Skeletal muscle tissue (tissue), 4 donors: ENCODE measurements around the gene ANXA11. TPM values are rescaled to one million over a fixed set of nuclear protein-coding genes. Genes with fewer than 3 reads are reported as not detected.
A peak's percentile ranks its signal among the peaks of the same experiment; 100 is the strongest.
"Not testable (repeated sequence)": the region's sequence is repeated elsewhere in the genome, so short reads cannot be mapped to it uniquely, and the experiment has no call there.

Experiments
- H3K27ac ChIP-seq: one replicate; pipeline ENCODE4 v1.7.0; 2013; ENCODE audit warnings: mild to moderate bottlenecking, low read depth, low read length, inconsistent platforms
- H3K27me3 ChIP-seq, 3 donors: one replicate each; pipeline ENCODE4 v1.7.0; 2013; ENCODE audit warnings: low read length in 3 of 3; ENCODE audit not compliant: control insufficient read depth in 3 of 3, insufficient read depth in 3 of 3
- H3K36me3 ChIP-seq, 3 donors: one replicate each; pipeline ENCODE4 v1.7.0; 2013; ENCODE audit warnings: low read length in 3 of 3; ENCODE audit not compliant: control insufficient read depth in 3 of 3, insufficient read depth in 3 of 3
- H3K4me1 ChIP-seq, 3 donors: one replicate each; pipeline ENCODE4 v1.7.0; 2013; ENCODE audit warnings: low read length in 3 of 3, mild to moderate bottlenecking in 3 of 3; ENCODE audit not compliant: control insufficient read depth in 3 of 3, insufficient read depth in 3 of 3
- H3K4me3 ChIP-seq, 3 donors: one replicate each; pipeline ENCODE4 v1.7.0; 2013; ENCODE audit warnings: low read length in 3 of 3
- H3K9ac ChIP-seq, 3 donors: one replicate each; pipeline ENCODE4 v1.7.0; 2013; ENCODE audit warnings: low read length in 3 of 3, mild to moderate bottlenecking in 3 of 3, moderate library complexity in 2 of 3, low read depth in 1 of 3
- H3K9me3 ChIP-seq, 3 donors: one replicate each; pipeline ENCODE4 v1.7.0; 2013; ENCODE audit warnings: low read length in 3 of 3; ENCODE audit not compliant: control insufficient read depth in 3 of 3
- total RNA-seq: library from RNA; depleted of rRNA; stranded (reverse); fragments of >200 nt; gene quantifications from one replicate; pipeline ENCODE4 v1.2.3, GENCODE V29; 2014
- donor health status: Osteomylitis.

Gene ANXA11
- total RNA-seq, 1 donor from 2014 or later: 29.7 TPM

DNA sequence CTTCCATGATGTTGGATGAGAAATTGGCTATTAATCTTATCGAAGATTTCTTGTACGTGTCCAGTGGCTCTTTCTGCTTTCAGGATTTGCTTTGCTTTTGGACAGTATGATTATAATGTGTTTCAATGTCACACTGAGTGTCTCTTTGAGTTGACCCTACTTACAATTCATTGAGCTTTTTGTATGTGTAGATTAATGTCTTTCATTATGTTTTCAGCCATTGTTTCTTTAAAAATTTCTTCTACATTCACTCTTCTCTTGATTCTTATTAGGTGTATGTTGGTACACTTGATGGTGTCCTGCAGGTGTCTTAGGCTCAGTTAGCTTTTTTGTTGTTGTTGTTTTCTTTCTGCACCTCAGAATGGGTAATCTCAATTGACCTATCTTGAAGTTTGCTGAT, 56.2 kb downstream of the ANXA11 start:
- H3K4me1 ChIP-seq: peaks cover 8 to 14% (median 10%) of the 10 kb centered on the region in 3 donors
- H3K36me3 ChIP-seq: peaks cover 22 to 47% (median 23%) of the 10 kb centered on the region in 3 donors
- peaks cover 0 to 3% (median 0%) of the 10 kb centered on the region in 3 donors for H3K9me3 ChIP-seq
- no peaks in the 10 kb centered on the region for H3K27me3 ChIP-seq
- H3K9ac ChIP-seq: no peak overlapping the region
- H3K27ac ChIP-seq: no peak overlapping the region
- H3K4me3 ChIP-seq: no peak overlapping the region

DNA sequence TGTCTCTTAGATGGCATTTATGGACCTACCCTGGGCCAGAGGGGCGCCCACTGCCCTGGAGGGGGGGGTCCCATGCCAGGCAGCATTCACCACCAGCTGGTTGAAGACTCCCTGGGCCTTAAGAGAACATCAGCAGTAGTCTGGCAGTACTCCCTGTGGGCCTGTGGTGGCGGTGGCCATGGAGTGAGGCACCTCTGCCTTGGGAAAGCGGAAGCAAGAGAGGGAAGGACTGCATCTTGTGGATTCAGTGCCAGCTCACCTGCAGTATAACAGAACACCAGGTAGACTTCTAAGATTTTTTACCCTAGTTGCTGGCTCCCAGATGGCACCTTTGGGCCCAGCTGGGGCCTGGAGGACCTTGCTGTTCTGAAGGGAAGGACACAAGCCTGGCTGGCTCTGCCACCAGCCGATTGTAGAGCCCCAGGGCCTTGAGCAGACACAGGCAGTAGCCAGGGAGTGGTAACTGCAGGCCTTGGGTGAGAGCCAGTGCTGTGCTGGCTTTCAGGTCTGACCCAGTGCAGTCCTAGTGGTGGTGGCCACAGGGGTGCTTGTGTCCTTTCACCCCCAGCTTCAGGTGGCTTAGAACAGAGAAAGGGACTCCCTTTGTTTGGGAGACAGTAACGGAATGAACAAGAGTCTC, 57.1 kb downstream of the ANXA11 start:
- Histone ChIP-seq H3K9me3 (peaks cover 0 to 3% (median 0%) of the 10 kb centered on the region in 3 donors), H3K9ac (no peak overlapping the region), H3K27ac (no peak overlapping the region), H3K27me3 (no peaks in the 10 kb centered on the region), H3K4me3 (no peak overlapping the region), H3K4me1 (peaks cover 12 to 18% (median 13%) of the 10 kb centered on the region in 3 donors), H3K36me3 (peaks cover 15 to 41% (median 18%) of the 10 kb centered on the region in 3 donors)

DNA sequence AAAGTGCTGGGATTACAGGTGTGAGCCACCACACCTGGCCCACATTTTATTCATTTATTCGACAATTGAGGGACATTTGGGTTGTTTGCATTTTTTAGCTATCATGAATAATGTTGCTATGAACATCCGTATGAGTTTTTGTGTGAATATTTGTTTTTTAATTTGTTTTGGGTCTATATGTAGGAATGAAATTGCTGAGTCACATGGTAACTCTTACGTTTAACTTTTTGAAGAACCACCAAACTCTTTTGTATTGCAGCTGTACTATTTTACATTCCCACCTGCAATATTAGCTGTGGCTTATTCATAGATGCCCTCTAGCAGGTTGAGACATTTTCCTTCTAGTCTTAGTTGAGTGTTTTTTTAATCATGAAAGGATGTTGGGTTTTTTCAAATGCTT, 58.4 kb downstream of the ANXA11 start:
- H3K4me1 ChIP-seq: peaks cover 12 to 18% (median 15%) of the 10 kb centered on the region in 3 donors
- peaks cover 0 to 3% (median 0%) of the 10 kb centered on the region in 3 donors for H3K27me3 ChIP-seq
- H3K27ac ChIP-seq: no peak overlapping the region
- no peak overlapping the region for H3K9ac ChIP-seq
- H3K4me3 ChIP-seq: no peak overlapping the region
- H3K9me3 ChIP-seq: peaks cover 0 to 3% (median 0%) of the 10 kb centered on the region in 3 donors
- H3K36me3 ChIP-seq: peaks cover 4 to 28% (median 7%) of the 10 kb centered on the region in 3 donors

DNA sequence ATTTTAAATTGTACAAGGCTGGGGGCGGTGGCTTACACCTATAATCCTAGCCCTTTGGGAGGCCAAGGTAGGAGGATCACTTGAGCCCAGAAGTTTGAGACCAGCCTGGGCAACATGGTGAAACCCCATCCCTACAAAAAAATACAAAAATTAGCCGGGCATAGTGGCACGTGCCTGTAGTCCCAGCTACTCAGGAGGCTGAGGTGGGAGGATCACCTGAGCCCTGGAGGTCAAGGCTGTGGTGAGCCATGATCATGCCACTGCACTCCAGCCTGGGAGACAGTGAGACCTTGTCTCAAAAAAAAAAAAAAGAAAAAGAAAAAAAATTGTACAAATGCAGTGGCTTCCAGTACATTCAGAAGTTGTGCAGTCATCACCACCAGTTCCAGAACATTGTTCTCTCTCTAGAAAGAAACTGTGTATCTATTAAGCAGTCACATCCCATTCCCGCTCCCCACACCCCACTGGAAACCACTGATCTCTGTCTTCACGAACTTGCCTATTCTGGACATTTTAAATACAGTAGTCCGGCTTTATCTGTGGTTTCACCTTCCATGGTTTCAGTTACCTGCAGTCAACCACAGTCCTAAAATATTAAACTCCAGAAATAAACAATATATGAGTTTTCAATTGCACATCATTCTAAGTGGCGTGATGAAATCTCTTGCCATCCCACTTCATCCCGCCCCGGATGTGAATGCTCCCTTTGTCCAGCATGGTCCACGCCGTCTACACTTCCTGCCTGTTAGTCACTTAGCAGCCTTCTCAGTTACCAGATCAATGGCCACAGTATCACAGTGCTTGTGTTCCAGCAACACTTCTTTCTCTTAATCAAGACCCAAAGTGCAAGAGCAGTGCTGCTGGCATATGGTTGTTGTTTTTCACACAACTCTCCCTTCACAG, 59.7 kb downstream of the ANXA11 start:
- H3K27ac ChIP-seq: peak overlapping the region; percentile 11
- not testable (repeated sequence) for H3K9me3 ChIP-seq, H3K27me3 ChIP-seq, H3K4me3 ChIP-seq, H3K9ac ChIP-seq
- H3K36me3 ChIP-seq: peaks cover 0 to 18% (median 0%) of the 10 kb centered on the region in 3 donors
- peaks cover 12 to 20% (median 18%) of the 10 kb centered on the region in 3 donors for H3K4me1 ChIP-seq

DNA sequence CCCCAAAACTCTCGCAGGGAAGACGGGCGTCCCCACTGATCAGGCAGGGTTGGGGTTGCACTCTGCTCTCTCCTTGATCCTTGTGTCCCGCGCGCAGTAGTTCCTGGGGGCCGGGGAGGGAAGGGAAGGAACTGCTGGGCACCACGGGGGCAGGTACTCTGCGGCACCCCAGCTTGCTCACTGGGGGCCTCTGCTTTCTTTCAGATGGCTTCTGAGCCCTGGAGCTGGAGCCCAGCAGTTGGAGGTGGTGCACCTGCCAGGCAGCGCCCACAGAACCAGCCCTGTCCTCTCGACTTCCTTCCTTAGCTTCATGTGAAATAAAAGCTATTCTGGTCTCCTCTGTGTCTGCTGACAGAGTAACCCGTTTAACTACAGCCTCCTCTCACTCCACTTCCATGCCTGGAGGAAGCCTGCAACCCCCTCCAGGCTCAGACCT, 60.6 kb downstream of the ANXA11 start:
- Histone ChIP-seq H3K27me3 (peaks cover 0 to 4% (median 0%) of the 10 kb centered on the region in 3 donors), H3K4me3 (no peak overlapping the region), H3K27ac (peak overlapping the region; percentile 11)

DNA sequence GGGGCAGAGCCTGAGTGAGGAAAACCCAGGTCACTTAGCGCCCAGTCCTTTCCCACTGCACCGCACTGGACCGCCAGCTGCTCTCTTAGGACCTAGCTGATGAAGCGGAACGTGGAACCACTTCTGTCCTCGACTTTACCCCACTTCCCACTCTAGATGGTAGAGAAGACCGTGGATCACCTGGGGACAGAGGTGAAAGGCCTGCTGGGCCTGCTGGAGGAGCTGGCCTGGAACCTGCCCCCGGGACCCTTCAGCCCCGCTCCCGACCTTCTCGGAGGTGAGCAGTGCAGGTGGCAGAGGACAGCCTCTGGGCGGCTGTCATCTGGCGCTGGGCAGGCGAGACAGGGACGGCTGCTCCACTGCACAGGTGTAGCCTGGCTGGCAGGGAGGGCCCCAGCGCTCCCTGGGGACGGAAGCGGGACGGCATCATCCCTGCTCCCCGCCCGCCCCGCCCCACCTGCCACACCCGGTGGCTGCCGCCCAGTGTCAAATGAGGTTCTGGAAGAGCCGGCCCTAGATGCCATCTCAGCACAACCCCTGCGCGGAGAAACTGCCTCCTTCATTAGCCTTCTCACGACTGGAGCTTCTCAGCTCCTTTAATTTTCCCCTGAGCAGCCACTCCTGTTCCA, 61.2 kb downstream of the ANXA11 start:
- peak overlapping the region; percentile 11 for H3K27ac ChIP-seq
- peak overlapping the region in 1 of 3 donors; percentile 58 for H3K4me3 ChIP-seq
- H3K9ac ChIP-seq: peak overlapping the region in 1 of 3 donors; percentile 45

More for the DNA sequence above, 60.6 kb downstream of the ANXA11 start:
- Histone ChIP-seq H3K36me3 (peaks cover 0 to 9% (median 0%) of the 10 kb centered on the region in 3 donors), H3K9ac (peak overlapping the region in 1 of 3 donors; percentile 45), H3K9me3 (peaks cover 0 to 3% (median 0%) of the 10 kb centered on the region in 3 donors), H3K4me1 (peaks cover 12 to 20% (median 18%) of the 10 kb centered on the region in 3 donors)

DNA sequence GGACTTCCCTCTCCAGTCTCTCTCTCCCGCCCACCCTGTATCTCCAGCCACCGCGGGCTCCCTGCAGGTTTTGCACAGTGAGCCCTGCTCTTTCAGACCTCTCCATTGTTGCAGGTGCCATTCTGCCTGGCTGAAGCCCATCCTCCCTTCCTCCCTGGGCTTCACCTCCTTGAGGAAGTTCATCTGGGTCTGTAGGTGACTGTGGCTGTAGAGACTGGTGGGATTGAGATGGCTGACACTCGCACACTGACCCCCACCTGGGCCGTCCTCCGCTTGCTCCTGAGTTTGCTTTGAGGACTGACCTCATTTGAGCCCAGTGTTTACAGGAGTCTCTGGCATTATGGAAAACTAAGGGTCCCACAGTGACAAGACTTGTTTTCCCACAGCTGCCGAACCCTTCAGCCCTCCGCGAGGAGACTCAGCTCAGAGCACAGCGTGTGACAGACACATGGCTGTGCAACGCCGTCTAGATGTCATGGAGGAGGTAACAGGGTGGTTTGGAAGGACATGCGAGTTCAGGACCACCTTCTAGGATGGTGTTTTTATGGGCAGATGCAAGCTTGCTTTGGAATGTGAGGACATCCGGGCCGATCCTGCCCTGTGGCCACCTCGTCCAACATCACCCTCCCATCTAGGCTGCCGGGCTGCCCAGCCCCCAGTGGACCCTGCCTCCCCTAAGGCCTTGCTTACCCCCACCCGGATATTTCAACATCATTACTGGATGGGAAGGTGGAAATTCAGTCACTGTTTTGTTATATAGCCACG, 63.5 kb downstream of the ANXA11 start:
- Histone ChIP-seq H3K9me3 (no peaks in the 10 kb centered on the region), H3K4me1 (peaks cover 23 to 32% (median 28%) of the 10 kb centered on the region in 3 donors), H3K4me3 (no peak overlapping the region), H3K27me3 (peaks cover 2 to 11% (median 10%) of the 10 kb centered on the region in 3 donors), H3K9ac (no peak overlapping the region), H3K36me3 (no peaks in the 10 kb centered on the region), H3K27ac (no peak overlapping the region)

More for the DNA sequence above, 61.2 kb downstream of the ANXA11 start:
- H3K36me3 ChIP-seq: peaks cover 0 to 4% (median 0%) of the 10 kb centered on the region in 3 donors
- peaks cover 0 to 4% (median 0%) of the 10 kb centered on the region in 3 donors for H3K27me3 ChIP-seq
- H3K9me3 ChIP-seq: peaks cover 0 to 3% (median 0%) of the 10 kb centered on the region in 3 donors
- peaks cover 14 to 22% (median 18%) of the 10 kb centered on the region in 3 donors for H3K4me1 ChIP-seq

DNA sequence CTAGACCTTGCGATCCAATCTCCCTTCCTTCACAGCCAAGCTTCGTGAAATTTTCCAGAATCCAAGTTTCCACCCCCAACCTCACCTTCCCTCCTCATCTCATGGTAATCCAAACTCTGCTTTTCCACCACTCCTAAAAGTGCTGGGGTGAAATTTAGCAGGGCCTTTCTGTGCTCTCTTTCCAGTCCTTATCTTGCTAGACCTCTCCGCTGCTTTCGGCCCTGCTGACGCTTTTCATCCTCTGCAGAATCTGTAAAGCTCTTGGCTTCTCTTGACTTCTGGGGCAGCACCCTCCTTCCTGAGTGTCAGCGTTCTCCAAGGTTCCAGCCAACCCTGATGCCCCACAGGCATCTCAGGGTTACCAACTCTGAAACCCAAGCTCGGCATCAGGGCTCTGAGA, 65.1 kb downstream of the ANXA11 start:
- Histone ChIP-seq H3K27me3 (peaks cover 2 to 16% (median 14%) of the 10 kb centered on the region in 3 donors), H3K27ac (no peak overlapping the region), H3K36me3 (no peaks in the 10 kb centered on the region), H3K9me3 (no peaks in the 10 kb centered on the region), H3K4me1 (peaks cover 30 to 35% (median 32%) of the 10 kb centered on the region in 3 donors), H3K4me3 (no peak overlapping the region), H3K9ac (no peak overlapping the region)

DNA sequence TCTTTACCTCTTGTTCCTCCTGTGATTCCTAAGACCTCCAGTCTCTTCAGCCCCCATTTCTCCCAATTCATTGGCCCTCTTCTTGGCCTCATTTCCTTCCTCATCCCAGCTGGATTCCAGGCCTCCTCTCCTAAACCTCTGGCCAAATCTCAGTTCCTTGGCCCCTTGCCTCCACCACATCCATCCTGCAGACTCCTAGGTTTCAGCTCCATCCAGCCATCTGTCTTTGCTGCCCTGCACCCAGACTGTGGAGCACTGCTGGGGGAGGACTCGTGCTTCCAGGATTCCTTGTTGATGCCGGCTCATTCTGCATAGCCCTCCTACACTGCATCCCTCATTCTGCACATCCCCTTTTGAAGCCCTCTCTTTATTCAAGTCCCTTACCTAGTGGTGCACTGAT, 66.1 kb downstream of the ANXA11 start:
- no peak overlapping the region for H3K27ac ChIP-seq
- no peak overlapping the region for H3K4me3 ChIP-seq
- no peak overlapping the region for H3K9ac ChIP-seq
- no peaks in the 10 kb centered on the region for H3K9me3 ChIP-seq
- peaks cover 24 to 28% (median 25%) of the 10 kb centered on the region in 3 donors for H3K4me1 ChIP-seq
- H3K36me3 ChIP-seq: no peaks in the 10 kb centered on the region
- peaks cover 2 to 16% (median 14%) of the 10 kb centered on the region in 3 donors for H3K27me3 ChIP-seq
